ENCODE data around the gene PCDHGA3. TPM values are rescaled to one million over a fixed set of nuclear protein-coding genes. Genes with fewer than 3 reads are reported as not detected.

Gene PCDHGA3
- total and polyA plus RNA-seq, 2 experiments from 2014 or later = 0.63 to 0.90 TPM

- Histone ChIP-seq H2AFZ (peak within 1 kb of the TSS; percentile 40; the same call in 1 of the 2 replicates), H3K36me3 (ENCODE audit: insufficient read depth) (peaks cover under 1% of the 10 kb centered on the region; the same call in 1 of the 2 replicates), H3K4me3 (peak within 1 kb of the TSS; percentile 18; the same call in 1 of the 2 replicates), H3K9me2 (ENCODE audit: insufficient read depth) (no peaks in the 10 kb centered on the region), H3K27ac (ENCODE audit: low read depth) (no peak within 1 kb of the TSS), H3K27me3 (ENCODE audit: insufficient read depth) (no peaks in the 10 kb centered on the region), H3K4me2 (peak within 1 kb of the TSS; percentile 37; the same call in 1 of the 2 replicates), H4K20me1 (replicated peaks; ENCODE audit: insufficient read depth) (no peaks in the 10 kb centered on the region), H3K4me1 (ENCODE audit: insufficient read depth) (peaks cover 17% of the 10 kb centered on the region; the same call in 1 of the 2 replicates), H3K79me2 (replicated peaks; ENCODE audit: insufficient read depth) (no peaks in the 10 kb centered on the region), H3F3A (replicated peaks; ENCODE audit: low read depth) (0 out of 2 replicates have a peak, but pooled peaks cover 3% of the 10 kb centered on the region)
- TF ChIP-seq ZNF331 (CRISPR knock-in tag; IDR thresholded peaks at IDR 0.05; ENCODE audit: low read depth) (no peak), CTCF (conservative IDR thresholded peaks at IDR 0.05; ENCODE audit: low read depth in 2 of 2) (peak; percentile 80), NANOG (IDR thresholded peaks at IDR 0.05; ENCODE audit: borderline replicate concordance) (no peak), JUNB (IDR thresholded peaks at IDR 0.05; ENCODE audit: unreplicated experiment) (no peak), CREB1 (CRISPR knock-in tag; IDR thresholded peaks at IDR 0.05; ENCODE audit: low read depth) (no peak)
- H3K27ac Mint-ChIP-seq = peak within 1 kb of the TSS; percentile 50
- peaks cover 11% of the 10 kb centered on the region for H3K27me3 Mint-ChIP-seq (ENCODE audit: insufficient read depth, low read depth, poor library complexity)
- peaks cover 73% of the 10 kb centered on the region for H3K9me3 Mint-ChIP-seq
- DNase-seq (ENCODE audit: low spot score) (peak; percentile 88), ATAC-seq (peak; percentile 76)
- H3K4me1 Mint-ChIP-seq = peaks cover 14% of the 10 kb centered on the region
- peaks cover 73% of the 10 kb centered on the region for H3K36me3 Mint-ChIP-seq (ENCODE audit: low read depth)
- H3K4me3 Mint-ChIP-seq = peak within 1 kb of the TSS; percentile 55
Measured at GRCh38 chr5:141359790-141360426, 16.3 kb downstream of the PCDHGA3 start, which contains the start of gene PCDHGB2. TSS of gene PCDHGB2 (plus strand) at chr5:141359994. CDS start at chr5:141360136, 142 bp downstream.

- H3K27ac Mint-ChIP-seq = no peak overlapping the region
- TF ChIP-seq CREB1 (CRISPR knock-in tag; IDR thresholded peaks at IDR 0.05; ENCODE audit: low read depth) = no peak
- TF ChIP-seq REST (IDR thresholded peaks at IDR 0.05; ENCODE audit: unreplicated experiment) = no peak
- TF ChIP-seq NANOG (IDR thresholded peaks at IDR 0.05; ENCODE audit: borderline replicate concordance) = no peak
- TF ChIP-seq EZH2phosphoT487 (IDR thresholded peaks at IDR 0.05; ENCODE audit: unreplicated experiment) = no peak
- no peak for TF ChIP-seq ETS1 (IDR thresholded peaks at IDR 0.05)
- no peak for TF ChIP-seq JUNB (IDR thresholded peaks at IDR 0.05; ENCODE audit: unreplicated experiment)
Measured at GRCh38 chr5:141360685-141361084, 17.1 kb downstream of the PCDHGA3 start.

More at GRCh38 chr5:141360685-141361084, 17.1 kb downstream of the PCDHGA3 start:
- Histone ChIP-seq H3K4me1 (ENCODE audit: insufficient read depth) (peaks cover 17% of the 10 kb centered on the region; the same call in 1 of the 2 replicates), H3K36me3 (ENCODE audit: insufficient read depth) (peaks cover 4% of the 10 kb centered on the region; the same call in 1 of the 2 replicates), H3K4me3 (no peak overlapping the region), H3K27me3 (ENCODE audit: insufficient read depth) (no peaks in the 10 kb centered on the region), H3K27ac (ENCODE audit: low read depth) (no peak overlapping the region), H3K79me2 (replicated peaks; ENCODE audit: insufficient read depth) (no peaks in the 10 kb centered on the region), H4K20me1 (replicated peaks; ENCODE audit: insufficient read depth) (no peaks in the 10 kb centered on the region), H3K9me2 (ENCODE audit: insufficient read depth) (no peaks in the 10 kb centered on the region), H2AFZ (no peak overlapping the region), H3K4me2 (no peak overlapping the region), H3F3A (replicated peaks; ENCODE audit: low read depth) (0 out of 2 replicates have a peak, but pooled peaks cover 3% of the 10 kb centered on the region)
- DNase-seq (ENCODE audit: low spot score) (no peak), ATAC-seq (no peak)
- H3K9me3 Mint-ChIP-seq = peaks cover 73% of the 10 kb centered on the region
- H3K4me3 Mint-ChIP-seq = no peak overlapping the region
- peaks cover 13% of the 10 kb centered on the region for H3K27me3 Mint-ChIP-seq (ENCODE audit: insufficient read depth, low read depth, poor library complexity)
- H3K4me1 Mint-ChIP-seq = peaks cover 14% of the 10 kb centered on the region
- peaks cover 73% of the 10 kb centered on the region for H3K36me3 Mint-ChIP-seq (ENCODE audit: low read depth)

Measured in GM23338 (cell line).